Activated CD8-positive, alpha-beta T cell treated with anti-CD3 and anti-CD28 coated beads for 36 hours (primary cell): Measurements from ENCODE around the gene GABRR2. TPM values are rescaled to one million over a fixed set of nuclear protein-coding genes. Genes with fewer than 3 reads are reported as not detected.
A peak's percentile ranks its signal among the peaks of the same experiment; 100 is the strongest.

ENCODE experiments used
- ATAC-seq: fragments of 200-7000 bp; cut with Tn5 transposase; one replicate; pipeline ENCODE4 v1.10.0; 2021; ENCODE audit warnings: mild to moderate bottlenecking, moderate library complexity
- CTCF ChIA-PET: fragments of 350-600 bp; sonication (Branson Sonifier 250); formaldehyde crosslinking; loops from one replicate; lab custom pipeline; 2021; ENCODE audit warnings: antibody characterized with exemption; lab: Charles Lee
- POLR2A ChIA-PET: fragments of 350-600 bp; sonication (Branson Sonifier 250); formaldehyde crosslinking; loops from one replicate; lab custom pipeline; 2021; ENCODE audit warnings: antibody characterized with exemption; lab: Charles Lee
- DNase-seq: peaks from one replicate; pipeline ENCODE4 v3.0.0-alpha.2; 2020
- H3K27ac Mint-ChIP-seq: one replicate; pipeline ENCODE4 v1.8.0; 2021; ENCODE audit warnings: mild to moderate bottlenecking, mixed read lengths
- H3K27me3 Mint-ChIP-seq: one replicate; pipeline ENCODE4 v1.8.0; 2021; ENCODE audit warnings: mixed read lengths
- H3K36me3 Mint-ChIP-seq: one replicate; pipeline ENCODE4 v1.8.0; 2021; ENCODE audit warnings: low read depth, mixed read lengths
- H3K4me1 Mint-ChIP-seq: one replicate; pipeline ENCODE4 v1.8.0; 2021; ENCODE audit warnings: low read depth, mixed read lengths
- H3K4me3 Mint-ChIP-seq: one replicate; pipeline ENCODE4 v1.8.0; 2021; ENCODE audit warnings: mild to moderate bottlenecking, moderate library complexity, mixed read lengths
- H3K9me3 Mint-ChIP-seq: one replicate; pipeline ENCODE4 v1.8.0; 2021; ENCODE audit warnings: mixed read lengths
- CTCF ChIP-seq: fragments of 200-600 bp; IDR thresholded peaks from one replicate; pipeline ENCODE4 v1.8.0; 2022; ENCODE audit warnings: antibody characterized with exemption, mild to moderate bottlenecking
- intact Hi-C: fragments of 100-400 bp; cut with micrococcal nuclease; formaldehyde crosslinking; loops from one replicate; pipeline ENCODE4 v1.10.0; 2022
- total RNA-seq, 2 experiments: library from RNA; stranded (reverse); gene quantifications; one replicate each; pipeline ENCODE4 v1.2.3, GENCODE V29; 2021

The GABRR2 gene
- total RNA-seq, 2 experiments from 2014 or later: 0.20 to 0.40 TPM

GRCh38 chr6:89244241-89244985, 70.7 kb downstream of the GABRR2 start:
- ATAC-seq (no peak), DNase-seq (no peak)
- Mint-ChIP-seq H3K36me3 (no peaks in the 10 kb centered on the region), H3K4me3 (no peak overlapping the region), H3K4me1 (peaks cover 11% of the 10 kb centered on the region), H3K9me3 (no peaks in the 10 kb centered on the region), H3K27me3 (no peaks in the 10 kb centered on the region), H3K27ac (no peak overlapping the region)
- ChIA-PET POLR2A (interaction anchor here (0.6 kb wide), 1 partner anchor 605 kb away, joined by 3 read pairs; no protein-coding TSS in a partner anchor), CTCF (interaction anchor here (1.0 to 4.5 kb wide), 2 partner anchors 9 to 261 kb away, joined by 3 to 52 read pairs; no protein-coding TSS in a partner anchor)
- no peak for TF ChIP-seq CTCF
- intact Hi-C loops: no loop called here

GRCh38 chr6:89243331-89243629, 71.8 kb downstream of the GABRR2 start:
- POLR2A ChIA-PET: no interaction called here
- Mint-ChIP-seq H3K4me1 (peaks cover 18% of the 10 kb centered on the region), H3K27me3 (no peaks in the 10 kb centered on the region), H3K27ac (no peak overlapping the region), H3K4me3 (no peak overlapping the region), H3K36me3 (no peaks in the 10 kb centered on the region), H3K9me3 (no peaks in the 10 kb centered on the region)
- ATAC-seq: no peak
- no peak for DNase-seq
- CTCF ChIA-PET: interaction anchor here (4.5 kb wide), 1 partner anchor 260 kb away, joined by 52 read pairs; no protein-coding TSS in a partner anchor
- intact Hi-C loops: loop anchor here (2.0 kb wide), 1 partner anchor 260 kb away; no protein-coding TSS in a partner anchor
- no peak for TF ChIP-seq CTCF

- DNase-seq: no peak
- peak; percentile 36 for TF ChIP-seq CTCF
- Mint-ChIP-seq H3K27ac (no peak overlapping the region), H3K36me3 (no peaks in the 10 kb centered on the region), H3K4me3 (no peak overlapping the region), H3K27me3 (no peaks in the 10 kb centered on the region), H3K4me1 (peaks cover 18% of the 10 kb centered on the region), H3K9me3 (no peaks in the 10 kb centered on the region)
- ChIA-PET CTCF (interaction anchor here (0.8 to 4.5 kb wide), 12 partner anchors 14 to 279 kb away, joined by 3 to 52 read pairs (median 4); partner anchors contain the start of gene RNGTT), POLR2A (no interaction called here)
- intact Hi-C loops: loop anchor here (2.0 kb wide), 1 partner anchor 260 kb away; no protein-coding TSS in a partner anchor
- peak; percentile 28 for ATAC-seq
These were observed 72.3 kb downstream of the GABRR2 start for GRCh38 chr6:89242574-89243330.

- no peak overlapping the region for H3K27ac Mint-ChIP-seq
- POLR2A ChIA-PET: no interaction called here
These were observed 75.8 kb downstream of the GABRR2 start for GRCh38 chr6:89239338-89239737.

More at GRCh38 chr6:89239338-89239737, 75.8 kb downstream of the GABRR2 start:
- intact Hi-C loops: no loop called here
- CTCF ChIA-PET: interaction anchor here (3.1 kb wide), 1 partner anchor 257 kb away, joined by 12 read pairs; no protein-coding TSS in a partner anchor
- H3K4me1 Mint-ChIP-seq: peaks cover 18% of the 10 kb centered on the region
- ATAC-seq (peak; percentile 90), DNase-seq (peak; percentile 75)
- no peak overlapping the region for H3K4me3 Mint-ChIP-seq
- peaks cover 5% of the 10 kb centered on the region for H3K27me3 Mint-ChIP-seq
- H3K36me3 Mint-ChIP-seq: no peaks in the 10 kb centered on the region
- peaks cover 3% of the 10 kb centered on the region for H3K9me3 Mint-ChIP-seq
- TF ChIP-seq CTCF: peak; percentile 62
